Measurements from ENCODE around the gene TRNP1. TPM values are rescaled to one million over a fixed set of nuclear protein-coding genes. Genes with fewer than 3 reads are reported as not detected.

TRNP1 gene, protein sequence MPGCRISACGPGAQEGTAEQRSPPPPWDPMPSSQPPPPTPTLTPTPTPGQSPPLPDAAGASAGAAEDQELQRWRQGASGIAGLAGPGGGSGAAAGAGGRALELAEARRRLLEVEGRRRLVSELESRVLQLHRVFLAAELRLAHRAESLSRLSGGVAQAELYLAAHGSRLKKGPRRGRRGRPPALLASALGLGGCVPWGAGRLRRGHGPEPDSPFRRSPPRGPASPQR
- total RNA-seq, result 28.4 and 62.3 TPM in 2 replicates

DNA sequence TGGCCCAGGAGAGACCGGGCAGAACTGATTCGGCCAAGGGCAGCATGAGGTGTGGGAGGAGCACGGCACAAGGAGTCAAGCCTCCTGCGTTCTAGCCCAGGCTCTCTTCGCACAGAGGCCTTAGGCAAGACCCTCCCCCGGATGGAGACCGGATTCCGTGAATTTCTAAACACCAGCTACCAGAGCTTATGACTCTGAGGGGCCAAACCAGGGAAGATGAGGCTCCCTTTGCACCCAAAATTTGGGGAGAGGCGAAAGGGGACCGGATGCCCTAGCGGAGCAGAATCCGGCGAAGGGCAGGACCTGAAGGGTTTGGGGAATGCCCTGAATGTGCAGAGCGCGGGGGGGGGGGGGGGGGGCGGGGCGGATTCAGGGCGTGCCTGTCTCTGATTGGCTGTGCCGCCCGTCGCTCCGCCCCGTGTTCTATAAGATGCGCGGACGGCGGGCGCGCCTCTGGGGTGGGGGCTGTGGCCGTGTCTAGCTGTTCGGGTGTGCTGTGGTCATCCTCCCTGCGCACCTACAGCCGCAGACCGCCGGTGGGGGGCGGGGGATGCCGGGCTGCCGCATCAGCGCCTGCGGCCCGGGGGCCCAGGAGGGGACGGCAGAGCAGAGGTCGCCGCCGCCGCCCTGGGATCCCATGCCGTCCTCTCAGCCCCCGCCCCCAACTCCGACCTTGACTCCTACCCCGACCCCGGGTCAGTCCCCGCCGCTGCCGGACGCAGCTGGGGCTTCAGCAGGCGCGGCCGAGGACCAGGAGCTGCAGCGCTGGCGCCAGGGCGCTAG lies at the start of gene TRNP1:
Gene TRNP1 (plus strand): TSS at position 456 of the 783 bp plus-strand sequence. CDS start 95 bp downstream, at position 551.

DNA sequence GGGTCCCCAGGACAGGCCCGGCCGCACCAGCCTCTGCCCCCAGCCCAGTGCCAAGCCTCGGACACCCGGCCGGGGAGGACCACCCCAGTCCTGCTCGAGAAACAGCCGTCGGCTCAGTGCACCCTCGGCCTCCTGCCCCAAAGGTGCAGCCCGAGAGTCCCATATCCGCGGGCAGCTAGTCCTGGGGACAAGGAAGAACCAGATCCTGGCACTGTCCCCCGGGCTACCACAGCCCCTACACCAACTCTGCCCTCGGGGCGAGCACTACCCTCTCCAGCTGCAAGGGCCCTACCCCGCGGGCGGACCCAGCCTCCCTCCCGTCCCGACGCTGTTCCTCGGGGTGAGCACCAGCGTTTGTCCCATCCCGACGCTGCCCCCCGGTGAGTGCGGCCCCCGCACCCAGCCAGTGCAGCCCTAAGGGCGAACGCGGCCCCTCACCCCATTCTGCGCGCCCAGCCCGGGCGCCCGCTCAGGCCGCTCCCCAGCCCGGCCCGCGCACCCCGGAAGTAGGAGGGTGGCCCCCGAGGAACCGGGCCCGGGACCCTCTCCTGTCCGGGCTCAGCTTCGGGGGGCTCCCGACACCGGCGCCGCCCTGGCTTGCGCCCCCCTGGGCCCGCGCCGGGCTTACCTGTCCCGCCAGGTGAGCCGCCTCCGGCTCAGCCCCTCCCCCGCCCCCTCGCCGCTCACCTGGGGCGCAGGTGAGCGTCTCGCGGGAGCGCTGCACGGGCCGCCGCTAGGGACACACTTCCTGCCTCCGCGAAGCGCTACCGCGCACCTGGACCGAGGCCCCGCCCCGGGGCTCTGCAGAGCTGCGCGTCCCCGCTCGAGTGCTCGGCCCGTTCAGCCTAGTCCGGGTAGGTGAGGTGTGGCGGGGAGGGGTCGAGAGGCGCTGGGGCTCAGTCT lies 33.5 kb upstream of the TRNP1 start, which contains the start of gene KDF1:
Gene KDF1 (minus strand): TSS at position 747 of the 903 bp plus-strand sequence. CDS start 8,088 bp downstream, outside the sequence.

Other genes with a start within 250 kb of the TRNP1 start
- gene PIGV, start 205.7 kb upstream of the TRNP1 start, total RNA-seq, result 13.8 and 22.6 TPM in 2 replicates
- gene ZDHHC18, start 167.0 kb upstream of the TRNP1 start, total RNA-seq, result 7.6 and 10.0 TPM in 2 replicates
- 0.12 and 0.33 TPM in 2 replicates for gene SFN, start 130.5 kb upstream of the TRNP1 start, total RNA-seq
- 9.8 and 11.1 TPM in 2 replicates for gene GPN2, start 103.4 kb upstream of the TRNP1 start, total RNA-seq
- gene GPATCH3, start 93.2 kb upstream of the TRNP1 start, total RNA-seq, result 8.4 and 8.7 TPM in 2 replicates
- not detected in 2 replicates for gene NR0B2, start 79.7 kb upstream of the TRNP1 start, total RNA-seq
- gene NUDC, start 71.9 kb upstream of the TRNP1 start, total RNA-seq, result 27.2 and 44.3 TPM in 2 replicates
- not detected in 2 replicates for gene KDF1, start 33.2 kb upstream of the TRNP1 start, total RNA-seq
- 1.4 and 5.4 TPM in 2 replicates for gene TENT5B, start 19.2 kb downstream of the TRNP1 start, total RNA-seq
- 8.4 and 14.5 TPM in 2 replicates for gene SLC9A1, start 161.4 kb downstream of the TRNP1 start, total RNA-seq
- gene WDTC1, start 240.9 kb downstream of the TRNP1 start, total RNA-seq, result 19.8 and 29.0 TPM in 2 replicates